ENCODE results near the gene TPI1. TPM values are rescaled to one million over a fixed set of nuclear protein-coding genes. Genes with fewer than 3 reads are reported as not detected.

Gene TPI1
- total and polyA plus RNA-seq, 2 of the 8 experiments (the other 6 are each of a cell fraction or from before 2014, with no cell fraction given) = 910 to 3,018 TPM

- H2BK20ac ChIP-seq (ENCODE audit: low read length) = no peak overlapping the region
- no peak overlapping the region for H3K56ac ChIP-seq (replicated peaks; ENCODE audit: insufficient read length, low read depth, low read length)
- H3K27ac ChIP-seq (ENCODE audit: low read depth, low read length) = no peak overlapping the region
- no peaks in the 10 kb centered on the region for H3K79me2 ChIP-seq (ENCODE audit: control insufficient read depth in 1 of 2, insufficient read depth in 2 of 2, low read length in 2 of 2)
- no peak for FAIRE-seq
- ChIA-PET CTCF (ENCODE audit: partially characterized antibody) (interaction anchor here (0.8 to 13.0 kb wide), 6 partner anchors 8 to 39 kb away, joined by 3 to 74 read pairs (median 11); partner anchors contain the start of genes ENO2, SPSB2 and TPI1), POLR2A (ENCODE audit: partially characterized antibody) (interaction anchor here (0.9 to 2.1 kb wide), 4 partner anchors 12 to 45 kb away, joined by 3 to 8 read pairs (median 6); partner anchors contain the start of genes C12orf57 and RNU7-1)
- H3K9me3 ChIP-seq (ENCODE audit: insufficient read depth in 2 of 2, low read depth in 1 of 2, low read length in 1 of 2) = no peaks in the 10 kb centered on the region
- H2BK120ac ChIP-seq (replicated peaks; ENCODE audit: low read depth, low read length) = no peak overlapping the region
- H2BK15ac ChIP-seq (ENCODE audit: low read length) = no peak overlapping the region
- no peak overlapping the region for H3K4me3 ChIP-seq (ENCODE audit: extremely low read depth in 1 of 4, insufficient read depth in 2 of 4, low read depth in 3 of 4, low read length in 4 of 4)
- no peak overlapping the region for H3K4ac ChIP-seq (replicated peaks; ENCODE audit: insufficient read length, low read depth, low read length)
- H3K27me3 ChIP-seq (replicated peaks in 1 of 4; ENCODE audit: control insufficient read depth in 3 of 4, extremely low read depth in 1 of 4, insufficient read depth in 3 of 4, low read length in 3 of 4) = no peaks in the 10 kb centered on the region
- 82% methylated on average over 5 of the region's 5 CpGs; no CpG with 5 or more reads in 1 of the 2 experiments for WGBS, 2 experiments (ENCODE audit: extremely low coverage in 1 of 2, insufficient coverage in 1 of 2, insufficient read length in 1 of 2, insufficient replicate concordance in 2 of 2, low coverage in 1 of 2, low lambda C conversion rate in 2 of 2, missing lambda C conversion rate in 1 of 2)
- no peak overlapping the region for H3K4me2 ChIP-seq (ENCODE audit: insufficient read depth in 1 of 2, low read depth in 2 of 2, low read length in 2 of 2)
- no peak overlapping the region for H4K8ac ChIP-seq (ENCODE audit: extremely low read depth, insufficient read depth, low read length)
- H4K5ac ChIP-seq (ENCODE audit: insufficient read length, low read depth, low read length) = no peak overlapping the region
- no peak overlapping the region for H3K23ac ChIP-seq (ENCODE audit: insufficient read length)
- no peak overlapping the region for H3K14ac ChIP-seq (ENCODE audit: insufficient read length)
- H3K18ac ChIP-seq (ENCODE audit: extremely low read depth, low read length) = no peak overlapping the region
- H4K91ac ChIP-seq (replicated peaks; ENCODE audit: insufficient read length, low read length) = no peak overlapping the region
- no peaks in the 10 kb centered on the region for H3K23me2 ChIP-seq (ENCODE audit: low read depth, low read length)
- no peak overlapping the region for H2BK5ac ChIP-seq (ENCODE audit: low read depth, low read length)
- no peak overlapping the region for H3K9ac ChIP-seq (replicated peaks in 1 of 4; ENCODE audit: extremely low read depth in 1 of 4, low read depth in 3 of 4, low read length in 3 of 4)
- no peaks in the 10 kb centered on the region for H3K36me3 ChIP-seq (ENCODE audit: control insufficient read depth in 2 of 4, insufficient read depth in 4 of 4, low read length in 3 of 4)
- H2BK12ac ChIP-seq (ENCODE audit: low read depth, low read length) = no peak overlapping the region
- H3K79me1 ChIP-seq (ENCODE audit: low read depth, low read length) = no peaks in the 10 kb centered on the region
- H2AFZ ChIP-seq (ENCODE audit: low read length) = no peak overlapping the region
- H4K20me1 ChIP-seq (replicated peaks in 1 of 2; ENCODE audit: control insufficient read depth in 1 of 2, insufficient read depth in 2 of 2, low read length in 2 of 2) = no peaks in the 10 kb centered on the region
- no peak overlapping the region for H2AK5ac ChIP-seq (ENCODE audit: low read depth, low read length)
- H3K4me1 ChIP-seq (replicated peaks in 1 of 4; ENCODE audit: control insufficient read depth in 3 of 4, insufficient read depth in 4 of 4, low read length in 3 of 4) = peaks cover 0 to 8% (median 6%) of the 10 kb centered on the region in 4 experiments; a peak in 3 of 7 replicates
- DNase-seq (ENCODE audit: low read depth in 1 of 2, low spot score in 2 of 2) = no peak
- TF ChIP-seq, protein P1, sequence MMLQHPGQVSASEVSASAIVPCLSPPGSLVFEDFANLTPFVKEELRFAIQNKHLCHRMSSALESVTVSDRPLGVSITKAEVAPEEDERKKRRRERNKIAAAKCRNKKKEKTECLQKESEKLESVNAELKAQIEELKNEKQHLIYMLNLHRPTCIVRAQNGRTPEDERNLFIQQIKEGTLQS (IDR thresholded peaks at IDR 0.05; ENCODE audit: insufficient read depth, low read depth, low read length) = no peak
- TF ChIP-seq, protein P2, sequence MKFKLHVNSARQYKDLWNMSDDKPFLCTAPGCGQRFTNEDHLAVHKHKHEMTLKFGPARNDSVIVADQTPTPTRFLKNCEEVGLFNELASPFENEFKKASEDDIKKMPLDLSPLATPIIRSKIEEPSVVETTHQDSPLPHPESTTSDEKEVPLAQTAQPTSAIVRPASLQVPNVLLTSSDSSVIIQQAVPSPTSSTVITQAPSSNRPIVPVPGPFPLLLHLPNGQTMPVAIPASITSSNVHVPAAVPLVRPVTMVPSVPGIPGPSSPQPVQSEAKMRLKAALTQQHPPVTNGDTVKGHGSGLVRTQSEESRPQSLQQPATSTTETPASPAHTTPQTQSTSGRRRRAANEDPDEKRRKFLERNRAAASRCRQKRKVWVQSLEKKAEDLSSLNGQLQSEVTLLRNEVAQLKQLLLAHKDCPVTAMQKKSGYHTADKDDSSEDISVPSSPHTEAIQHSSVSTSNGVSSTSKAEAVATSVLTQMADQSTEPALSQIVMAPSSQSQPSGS (IDR thresholded peaks at IDR 0.05; ENCODE audit: low read length) = no peak
- no peak for TF ChIP-seq TCF12 (IDR thresholded peaks at IDR 0.05; ENCODE audit: low read depth, low read length)
- TF ChIP-seq FOSL1 (IDR thresholded peaks at IDR 0.05; ENCODE audit: insufficient read depth, low read depth, low read length) = no peak
- TF ChIP-seq CHD2 (IDR thresholded peaks at IDR 0.05; ENCODE audit: low read length) = no peak
- TF ChIP-seq SIN3A (conservative IDR thresholded peaks at IDR 0.05 in 1 of 2, IDR thresholded peaks at IDR 0.05 in 1 of 2; ENCODE audit: low read depth in 1 of 2, low read length in 2 of 2) = no peak
- TF ChIP-seq CBX8 (IDR thresholded peaks at IDR 0.05; ENCODE audit: borderline replicate concordance, low read depth, low read length) = no peak
- TF ChIP-seq NRF1 (IDR thresholded peaks at IDR 0.05; ENCODE audit: low read depth, low read length) = no peak
- TF ChIP-seq RFX5 (IDR thresholded peaks at IDR 0.05; ENCODE audit: borderline replicate concordance, low read depth, low read length) = no peak
- TF ChIP-seq CBX5 (IDR thresholded peaks at IDR 0.05; ENCODE audit: low read depth, low read length) = no peak
- no peak for TF ChIP-seq RNF2 (IDR thresholded peaks at IDR 0.05; ENCODE audit: borderline replicate concordance, low read depth, low read length, missing control alignments, poor library complexity, severe bottlenecking)
These were observed 32.1 kb downstream of the TPI1 start for GRCh38 chr12:6899427-6899826.

Measured in H1 (cell line).